HG03442 (cell line): ENCODE results near the gene DGKQ.
"Not testable (repeated sequence)": the region's sequence is repeated elsewhere in the genome, so short reads cannot be mapped to it uniquely, and the experiment has no call there.

Experiments used
- ATAC-seq: cut with Tn5 transposase; IDR thresholded peaks from one replicate; pipeline ENCODE4 v1.9.1; 2021; ENCODE audit warnings: mild to moderate bottlenecking, moderate library complexity; ENCODE audit not compliant: unreplicated experiment

The DGKQ gene

GRCh38 chr4:952881-953573, 20.3 kb downstream of the DGKQ start:
- no peak for ATAC-seq

GRCh38 chr4:951594-952468, 21.5 kb downstream of the DGKQ start:
- ATAC-seq: no peak

GRCh38 chr4:951186-951585, 22.2 kb downstream of the DGKQ start:
- ATAC-seq: no peak

GRCh38 chr4:950136-951020, 23.0 kb downstream of the DGKQ start:
- ATAC-seq: no peak

- ATAC-seq: no peak
These were observed 23.7 kb downstream of the DGKQ start for GRCh38 chr4:949656-950055.

- no peak for ATAC-seq
These were observed 24.5 kb downstream of the DGKQ start for GRCh38 chr4:948936-949300.

GRCh38 chr4:948101-948935, 25.1 kb downstream of the DGKQ start:
- ATAC-seq: no peak

GRCh38 chr4:947491-947971, 25.8 kb downstream of the DGKQ start:
- ATAC-seq: no peak

GRCh38 chr4:946517-947471, 26.6 kb downstream of the DGKQ start:
- ATAC-seq: no peak

- ATAC-seq: no peak
These were observed 27.3 kb downstream of the DGKQ start for GRCh38 chr4:946103-946450.

- no peak for ATAC-seq
These were observed 27.9 kb downstream of the DGKQ start for GRCh38 chr4:945274-946102.

- ATAC-seq: not testable (repeated sequence)
These were observed 33.9 kb downstream of the DGKQ start for GRCh38 chr4:939508-939907.

GRCh38 chr4:932713-933070, 40.7 kb downstream of the DGKQ start:
- ATAC-seq: no peak

GRCh38 chr4:931960-932712, 41.2 kb downstream of the DGKQ start, which contains the start of the genes GAK and TMEM175:
TSS of gene GAK (minus strand) at chr4:932316. CDS start at chr4:932187, 129 bp downstream.
TSS of gene TMEM175 (plus strand) at chr4:932460. CDS start at chr4:947740, 15,280 bp downstream.
- ATAC-seq: peak; percentile 83

GRCh38 chr4:931194-931959, 42.0 kb downstream of the DGKQ start:
- ATAC-seq: peak; percentile 7

GRCh38 chr4:930827-931193, 42.6 kb downstream of the DGKQ start:
- ATAC-seq: no peak

- ATAC-seq: no peak
These were observed 43.3 kb downstream of the DGKQ start for GRCh38 chr4:930028-930551.
